Astrocyte of the spinal cord (primary cell): ENCODE data around the gene GOLGA8B.

Source experiments
- DNase-seq: peaks from one replicate; pipeline ENCODE4 v3.0.0; 2011; ENCODE audit warnings: low read depth, low spot score
- H3K4me3 ChIP-seq: 2 replicates; pipeline ENCODE4 v1.5.1; 2011; ENCODE audit warnings: low read depth, mild to moderate bottlenecking, low read length, moderate library complexity
- in situ Hi-C: cut with HindIII; loops from 2 replicates; pipeline ENCODE4 v1.10.0; 2017; ENCODE audit warnings: low sequenced_read_pairs
- TF ChIP-seq, protein P1 (sequence below): IDR thresholded peaks from 2 replicates; pipeline ENCODE4 v1.5.1; 2012; ENCODE audit warnings: low read depth, mild to moderate bottlenecking, low read length, inconsistent platforms

The GOLGA8B gene

DNA sequence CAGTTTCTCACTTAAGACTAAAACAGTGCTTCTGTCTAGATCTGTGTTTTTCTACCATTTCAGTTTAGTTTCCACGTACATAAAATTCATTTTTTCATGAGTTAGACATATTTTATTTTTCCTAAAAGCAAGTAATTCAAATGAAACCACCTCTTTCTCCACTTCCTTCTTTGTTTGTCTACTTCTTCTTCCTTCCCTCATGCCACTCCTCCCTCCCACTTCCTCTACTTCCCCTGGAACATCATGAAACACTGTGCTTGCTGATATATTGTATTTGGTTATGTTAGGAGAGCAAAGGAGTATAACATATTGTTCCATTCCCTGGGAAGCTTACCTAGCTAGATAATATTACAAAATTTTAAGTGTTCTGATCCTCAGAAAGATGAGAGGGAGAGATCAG is 36.7 kb upstream of the GOLGA8B start:
- TF ChIP-seq, protein P1, sequence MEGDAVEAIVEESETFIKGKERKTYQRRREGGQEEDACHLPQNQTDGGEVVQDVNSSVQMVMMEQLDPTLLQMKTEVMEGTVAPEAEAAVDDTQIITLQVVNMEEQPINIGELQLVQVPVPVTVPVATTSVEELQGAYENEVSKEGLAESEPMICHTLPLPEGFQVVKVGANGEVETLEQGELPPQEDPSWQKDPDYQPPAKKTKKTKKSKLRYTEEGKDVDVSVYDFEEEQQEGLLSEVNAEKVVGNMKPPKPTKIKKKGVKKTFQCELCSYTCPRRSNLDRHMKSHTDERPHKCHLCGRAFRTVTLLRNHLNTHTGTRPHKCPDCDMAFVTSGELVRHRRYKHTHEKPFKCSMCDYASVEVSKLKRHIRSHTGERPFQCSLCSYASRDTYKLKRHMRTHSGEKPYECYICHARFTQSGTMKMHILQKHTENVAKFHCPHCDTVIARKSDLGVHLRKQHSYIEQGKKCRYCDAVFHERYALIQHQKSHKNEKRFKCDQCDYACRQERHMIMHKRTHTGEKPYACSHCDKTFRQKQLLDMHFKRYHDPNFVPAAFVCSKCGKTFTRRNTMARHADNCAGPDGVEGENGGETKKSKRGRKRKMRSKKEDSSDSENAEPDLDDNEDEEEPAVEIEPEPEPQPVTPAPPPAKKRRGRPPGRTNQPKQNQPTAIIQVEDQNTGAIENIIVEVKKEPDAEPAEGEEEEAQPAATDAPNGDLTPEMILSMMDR, result no peak
- no peak overlapping the region for H3K4me3 ChIP-seq
- no peak for DNase-seq
- in situ Hi-C loops, result no loop called here

DNA sequence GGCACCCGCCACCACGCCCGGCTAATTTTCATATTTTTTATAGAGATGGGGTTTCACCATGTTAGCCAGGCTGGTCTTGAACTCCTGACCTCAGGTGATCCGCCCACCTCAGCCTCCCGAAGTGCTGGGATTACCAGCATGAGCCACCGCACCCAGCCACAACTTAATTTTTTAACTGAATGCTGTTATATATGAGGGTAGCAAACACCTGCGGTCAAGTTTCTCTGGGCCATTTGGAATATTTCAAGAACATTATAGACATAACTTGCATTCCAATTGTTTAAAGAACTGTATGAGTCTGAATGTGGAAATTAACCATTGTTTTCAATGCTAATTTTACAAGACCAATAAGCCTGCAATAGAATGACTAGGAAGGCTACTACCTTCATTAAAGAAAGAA is 35.7 kb upstream of the GOLGA8B start:
- TF ChIP-seq, protein P1, result no peak
- no peak for DNase-seq
- H3K4me3 ChIP-seq, result no peak overlapping the region
- in situ Hi-C loops, result no loop called here

DNA sequence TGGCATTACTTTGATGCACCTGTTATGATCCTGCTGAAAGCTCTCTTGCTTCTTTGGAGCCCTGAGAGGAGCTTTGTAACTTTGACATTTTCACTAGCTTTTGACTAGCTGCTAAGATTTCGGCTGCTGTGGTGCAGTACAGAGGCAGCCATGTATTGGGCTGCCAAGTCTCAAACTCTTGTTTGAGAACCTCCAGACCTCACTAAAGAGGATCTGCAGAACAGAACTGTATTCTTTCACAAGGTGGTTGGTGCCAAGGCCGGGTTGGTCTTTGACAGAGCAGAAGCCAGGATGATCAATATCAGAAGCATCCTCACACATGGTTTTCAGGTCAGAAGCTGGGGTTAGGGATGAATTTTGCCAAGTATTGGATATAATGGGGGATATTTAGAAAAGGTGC is 34.6 kb upstream of the GOLGA8B start:
- TF ChIP-seq, protein P1, result no peak
- in situ Hi-C loops, result no loop called here
- no peak for DNase-seq
- no peak overlapping the region for H3K4me3 ChIP-seq

DNA sequence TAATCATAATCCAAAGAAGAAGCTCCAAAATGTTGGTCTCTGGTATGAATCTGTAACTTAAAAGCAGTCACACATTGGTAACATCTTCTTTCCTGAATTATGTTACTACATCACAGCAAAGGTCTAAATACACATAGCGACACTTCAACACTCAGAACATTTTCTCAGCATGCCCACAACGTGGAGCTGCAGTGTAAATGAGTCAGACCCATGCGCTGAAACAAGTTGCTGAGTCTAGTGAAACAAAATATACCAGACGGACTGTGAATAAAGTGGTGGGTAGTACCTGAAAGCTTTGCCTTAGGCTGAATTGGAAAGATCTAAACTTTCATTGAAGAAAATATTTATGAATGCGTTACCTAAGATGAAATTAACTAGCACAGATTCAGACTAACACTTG is 33.2 kb upstream of the GOLGA8B start:
- in situ Hi-C loops, result no loop called here
- DNase-seq, result peak; percentile 40
- TF ChIP-seq, protein P1, result peak; percentile 19
- no peak overlapping the region for H3K4me3 ChIP-seq

- in situ Hi-C loops, result no loop called here
- no peak for DNase-seq
- TF ChIP-seq, protein P1, result no peak
- no peak overlapping the region for H3K4me3 ChIP-seq
These were observed 30.5 kb upstream of the GOLGA8B start for GRCh38 chr15:34613997-34614396.

DNA sequence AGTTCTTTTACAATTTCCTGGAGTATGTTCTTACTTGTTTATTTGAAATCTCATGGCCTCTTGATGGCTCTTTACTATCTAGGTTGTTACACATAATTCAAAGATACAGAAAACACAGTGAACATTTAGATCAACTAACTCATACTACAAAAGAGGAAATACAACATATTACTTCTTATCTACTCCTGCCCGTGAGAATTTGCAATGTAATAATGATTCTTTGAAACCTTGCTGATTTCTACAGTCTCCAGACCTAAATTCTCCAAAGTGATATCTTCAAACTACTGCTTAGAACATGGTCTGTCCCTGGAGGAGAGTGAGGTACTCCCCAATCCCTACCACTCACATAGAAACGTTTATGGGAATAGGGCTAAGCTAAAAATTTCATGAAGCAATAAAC is 29.9 kb upstream of the GOLGA8B start:
- H3K4me3 ChIP-seq, result no peak overlapping the region
- DNase-seq, result no peak
- in situ Hi-C loops, result no loop called here
- TF ChIP-seq, protein P1, result no peak

DNA sequence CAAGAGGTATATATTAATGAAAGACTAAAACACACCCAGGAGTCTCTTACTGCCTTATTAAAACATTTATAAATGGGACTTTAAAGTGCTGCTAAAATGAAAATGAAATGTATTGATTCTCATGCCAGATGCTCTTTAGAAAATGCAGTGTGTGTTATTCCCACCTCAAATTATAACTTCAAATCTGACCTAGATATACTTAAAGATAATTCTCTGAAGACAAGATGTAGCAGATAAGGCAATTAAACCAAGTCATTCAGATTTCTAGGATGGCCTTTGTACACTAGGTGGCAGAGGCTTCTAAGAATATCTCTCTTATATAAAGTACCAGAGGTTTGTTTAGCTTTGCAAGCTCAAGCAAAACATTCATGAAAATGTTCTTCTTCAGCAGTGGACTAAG is 26.9 kb upstream of the GOLGA8B start:
- in situ Hi-C loops, result no loop called here

More for the DNA sequence above, 26.9 kb upstream of the GOLGA8B start:
- no peak overlapping the region for H3K4me3 ChIP-seq
- TF ChIP-seq, protein P1, result peak; percentile 31
- no peak for DNase-seq
